Activated CD8-positive, alpha-beta memory T cell treated with anti-CD3 and anti-CD28 coated beads, Interleukin-2, amount 50 U/mL, for 24 hours (primary cell): ENCODE measurements around the gene FHIT.

Source experiments
- DNase-seq: peaks from one replicate; pipeline ENCODE4 v3.0.0-alpha.2; 2020; ENCODE audit errors: extremely low read depth

Gene FHIT

DNA sequence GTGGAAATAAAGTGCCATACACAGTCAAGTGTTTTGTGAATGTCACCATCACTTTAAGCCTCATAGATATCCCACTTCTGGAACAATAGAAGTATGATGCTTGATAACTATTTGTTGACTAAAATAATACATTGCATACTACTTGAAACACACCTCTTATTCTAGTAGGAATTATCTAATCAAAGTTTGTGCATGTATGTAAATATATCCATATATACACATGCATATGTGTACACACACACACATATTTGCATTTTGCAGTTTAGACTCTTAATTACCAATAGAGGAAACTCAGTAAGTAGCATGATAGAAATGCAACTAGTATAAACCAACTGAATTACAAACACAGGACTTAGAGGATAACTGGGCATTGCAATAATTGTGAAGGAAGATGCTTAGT lies 1084.1 kb downstream of the FHIT start:
- DNase-seq = no peak

DNA sequence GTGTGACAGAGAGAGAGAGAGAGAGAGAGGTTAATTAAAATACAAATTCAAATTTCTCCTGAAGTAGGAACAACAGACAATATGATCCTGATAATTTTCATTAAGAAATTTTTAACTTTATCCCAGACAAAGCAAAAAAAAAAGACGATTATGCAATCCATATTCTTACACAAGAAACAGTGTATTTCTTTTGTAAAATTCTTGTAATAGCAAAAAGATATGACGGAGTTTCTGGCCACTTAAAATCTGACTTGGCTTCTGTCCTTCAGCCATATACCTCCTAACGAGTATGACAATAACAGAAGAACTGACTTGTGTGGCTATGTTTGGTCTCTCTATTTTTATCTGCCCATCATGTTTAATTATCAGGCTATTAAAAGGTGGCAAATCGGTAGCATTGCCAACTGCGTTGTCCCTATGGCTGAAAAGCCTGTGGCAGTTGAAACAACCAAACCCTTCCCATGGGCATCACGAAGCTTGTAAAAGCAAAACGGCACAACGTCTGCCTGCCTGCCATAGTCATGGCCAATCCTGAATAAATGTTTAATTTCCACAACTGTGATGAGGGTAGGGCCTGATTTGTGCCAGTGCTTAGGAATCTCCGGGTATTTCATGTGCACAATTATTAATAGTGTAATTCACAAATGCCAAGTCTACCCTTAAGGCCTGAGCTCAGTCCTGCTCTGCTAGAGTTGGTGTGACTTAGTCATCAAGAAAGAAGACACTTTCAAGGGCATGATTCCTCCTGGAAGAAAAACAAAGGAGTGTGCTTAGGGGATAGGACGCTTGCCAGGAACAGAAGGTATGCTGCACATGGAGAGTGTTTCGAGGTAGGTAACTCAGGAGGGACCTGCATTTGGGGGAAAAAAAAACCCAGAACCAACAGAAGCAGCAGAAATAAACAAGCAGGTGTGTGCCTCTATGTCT lies 1090.2 kb downstream of the FHIT start:
- DNase-seq = no peak

DNA sequence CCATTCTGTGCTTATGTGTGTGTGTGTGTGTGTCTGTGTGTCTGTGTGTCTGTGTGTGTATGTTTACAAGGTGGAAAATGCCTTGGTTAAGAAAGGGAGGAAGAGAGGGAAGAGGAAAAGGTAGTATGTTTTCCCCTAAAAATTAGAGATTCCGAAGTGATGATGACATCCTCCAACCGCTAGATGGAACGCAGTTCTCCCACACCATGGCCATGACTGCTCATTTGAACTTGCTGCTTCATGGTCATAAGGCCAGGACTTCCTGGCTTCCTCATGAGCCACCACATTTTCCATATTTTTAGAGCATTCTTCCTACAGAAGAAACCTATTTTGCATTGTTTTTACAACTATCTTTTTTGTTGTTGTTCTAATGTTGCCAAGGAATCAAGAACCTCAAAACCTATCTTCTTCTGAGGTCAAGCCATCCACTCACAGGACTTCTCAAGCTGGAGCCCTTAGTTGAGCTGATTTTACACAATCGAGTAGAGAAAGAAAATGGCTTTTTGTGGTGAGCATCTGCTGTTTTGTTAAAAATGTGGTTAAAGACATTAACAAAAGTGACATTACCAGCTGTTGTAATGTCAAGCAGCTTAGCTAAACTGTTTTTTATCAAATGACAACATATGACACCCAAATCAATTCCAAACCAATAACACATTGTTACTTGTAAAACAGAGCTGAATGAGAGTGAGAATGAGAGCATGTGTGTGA lies 1091.0 kb downstream of the FHIT start:
- no peak for DNase-seq

DNA sequence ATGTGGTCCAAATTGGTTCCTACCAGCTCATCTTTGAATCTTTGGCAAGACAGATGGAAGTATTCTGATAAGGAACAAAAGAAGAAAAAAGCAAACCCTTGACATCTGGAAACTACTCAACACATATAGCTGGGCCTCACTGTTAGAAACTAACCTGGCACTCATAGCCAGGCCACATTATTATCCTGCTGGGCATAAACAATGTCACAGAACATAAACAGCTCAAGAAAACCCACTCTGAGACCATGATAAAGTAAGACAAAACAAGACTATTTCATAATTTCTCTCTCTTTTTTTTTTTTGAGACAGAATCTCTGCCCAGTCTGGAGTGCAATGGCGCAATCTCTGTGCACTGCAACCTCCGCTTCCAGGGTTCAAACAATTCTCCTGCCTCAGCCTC lies 1093.2 kb downstream of the FHIT start:
- DNase-seq = no peak

DNA sequence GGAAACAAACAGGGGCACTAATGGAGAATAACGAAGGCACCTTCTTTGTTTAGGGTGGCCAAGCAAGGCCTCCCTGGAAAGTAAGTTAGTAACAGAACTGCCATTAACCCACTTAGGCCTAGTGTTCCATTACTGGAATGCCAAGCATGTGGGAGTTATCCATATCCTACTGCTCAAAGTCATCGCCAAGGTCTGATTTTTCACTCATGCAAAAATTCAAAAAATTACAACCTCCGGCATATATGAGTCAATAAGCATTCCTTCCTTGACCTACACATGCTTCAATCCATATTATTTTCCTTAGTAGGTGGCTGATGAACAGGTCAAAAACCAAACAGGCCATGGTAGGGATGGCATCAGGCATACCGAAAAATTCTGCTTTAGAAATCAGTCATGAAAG lies 1097.2 kb downstream of the FHIT start:
- DNase-seq = no peak

DNA sequence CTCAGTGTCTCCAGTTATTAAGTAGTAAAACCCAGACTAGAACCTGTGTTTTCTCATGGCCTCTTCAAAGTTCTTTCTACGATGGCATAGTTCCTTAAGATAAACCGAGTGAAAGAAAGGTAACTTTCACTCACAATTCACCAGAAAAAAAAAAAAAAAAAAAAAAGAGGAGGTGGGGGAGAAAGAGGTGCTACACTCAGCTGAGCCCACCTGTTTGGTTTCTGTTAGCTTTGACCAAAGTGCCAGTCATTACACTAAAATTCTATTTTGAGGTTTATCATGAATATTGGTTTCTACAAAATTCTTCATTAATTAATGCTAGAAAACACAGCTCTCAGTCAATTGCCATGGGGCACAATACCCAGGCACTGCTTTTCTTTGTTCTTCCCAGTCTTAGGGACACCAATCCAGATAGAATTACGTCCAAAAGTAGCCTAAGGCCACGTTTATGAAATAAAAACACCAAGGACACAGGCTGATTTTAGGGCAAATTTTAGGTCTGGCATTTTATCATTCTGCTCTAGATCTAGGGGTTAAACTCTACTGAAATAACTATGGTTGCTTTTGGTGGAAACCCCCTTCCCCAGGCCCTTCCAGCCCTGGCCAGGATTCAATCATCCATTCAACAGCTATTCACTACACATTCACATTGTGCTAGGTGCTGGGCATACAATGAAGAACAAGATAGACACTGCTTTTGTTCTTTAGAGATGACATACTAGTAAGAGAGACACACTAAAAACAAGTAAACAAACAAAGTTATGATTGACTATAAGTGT lies 1097.8 kb downstream of the FHIT start:
- DNase-seq = no peak

DNA sequence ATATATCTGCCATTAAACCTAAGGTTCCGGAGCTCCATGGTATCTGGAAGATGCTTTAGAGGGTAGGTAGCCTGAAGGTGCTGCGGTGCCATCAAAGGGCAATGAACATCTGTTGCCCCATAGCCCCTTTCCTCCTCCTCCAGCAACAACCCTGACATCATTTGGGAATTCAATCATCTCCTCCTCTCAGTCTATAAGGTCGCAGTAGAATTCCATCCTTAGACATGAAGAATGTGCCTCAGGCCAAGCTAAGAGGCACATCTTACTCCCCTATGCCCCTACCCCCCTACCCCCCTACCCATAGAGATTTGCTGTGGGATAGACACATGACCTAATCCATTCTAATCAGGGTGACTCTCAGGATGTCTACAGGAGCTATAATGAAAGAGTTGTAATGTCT lies 1101.8 kb downstream of the FHIT start:
- DNase-seq = no peak

DNA sequence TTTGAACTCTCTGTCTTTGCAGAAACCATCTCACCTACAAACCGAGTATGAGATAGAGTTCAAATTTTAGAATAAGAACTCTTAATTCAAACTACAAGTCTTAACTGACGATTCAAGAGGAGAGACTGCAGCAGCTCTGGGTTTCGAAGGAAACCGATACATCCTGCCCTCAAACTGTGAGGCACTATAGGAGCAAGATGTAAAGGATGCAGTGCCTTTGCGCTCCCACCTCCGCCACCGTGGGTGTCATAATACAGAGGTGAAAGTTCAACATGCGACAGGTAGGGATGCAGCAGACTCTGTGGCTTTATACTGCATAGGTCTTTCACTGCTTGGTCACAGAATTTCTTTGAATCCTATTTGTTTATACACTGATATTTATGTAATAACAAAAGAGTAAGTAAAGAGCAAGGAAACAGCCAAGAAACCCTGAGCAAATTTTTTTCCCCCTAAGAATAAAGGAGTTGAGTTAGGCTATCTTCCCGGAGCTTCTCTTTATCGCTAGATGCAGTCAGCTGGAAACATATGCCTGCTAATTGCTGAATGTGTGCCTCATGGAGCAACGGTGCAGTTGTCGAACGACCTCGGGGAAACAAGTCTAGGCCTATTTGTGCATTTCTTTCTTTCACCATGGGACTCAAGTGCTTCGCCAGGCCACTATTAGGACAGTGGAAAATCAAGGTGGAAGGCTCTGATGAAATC lies 1103.9 kb downstream of the FHIT start:
- DNase-seq = no peak

DNA sequence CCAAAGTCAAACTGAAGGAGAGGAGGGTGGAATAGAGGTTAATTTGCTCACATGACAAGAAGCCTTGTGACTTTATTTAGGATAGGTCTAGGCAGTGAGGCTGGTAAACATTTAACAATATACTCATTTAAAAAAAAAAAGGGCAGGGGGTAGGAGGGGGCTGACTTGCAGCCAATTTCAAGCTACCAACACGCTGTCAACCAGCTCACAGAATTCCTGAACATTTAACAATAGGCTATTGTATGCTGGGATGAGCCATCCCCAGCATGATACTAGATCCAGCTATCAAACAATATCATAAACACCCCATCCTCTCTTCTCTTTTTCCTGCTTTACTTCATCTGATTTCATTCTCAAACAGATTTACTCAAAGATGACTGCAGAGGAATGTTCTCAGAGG lies 1105.1 kb downstream of the FHIT start:
- DNase-seq = no peak

DNA sequence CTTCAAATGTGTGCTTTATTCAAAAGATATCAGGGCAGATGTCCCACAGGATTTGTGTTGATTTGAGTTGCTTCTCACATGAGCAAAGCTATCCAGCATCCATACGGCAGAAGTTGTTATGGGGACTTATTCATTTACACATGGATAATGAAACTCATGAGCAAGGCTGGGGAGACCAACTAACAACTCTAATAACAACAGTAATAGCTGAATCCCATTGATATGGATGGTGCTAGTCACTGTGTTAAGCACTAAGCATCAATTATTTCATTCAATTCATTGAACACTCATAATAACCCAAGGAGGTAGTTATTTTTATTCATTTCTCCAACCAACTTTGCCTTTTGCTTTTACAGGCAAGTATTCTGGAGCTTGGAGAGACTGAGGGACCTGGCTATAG lies 1107.2 kb downstream of the FHIT start:
- DNase-seq = no peak

DNA sequence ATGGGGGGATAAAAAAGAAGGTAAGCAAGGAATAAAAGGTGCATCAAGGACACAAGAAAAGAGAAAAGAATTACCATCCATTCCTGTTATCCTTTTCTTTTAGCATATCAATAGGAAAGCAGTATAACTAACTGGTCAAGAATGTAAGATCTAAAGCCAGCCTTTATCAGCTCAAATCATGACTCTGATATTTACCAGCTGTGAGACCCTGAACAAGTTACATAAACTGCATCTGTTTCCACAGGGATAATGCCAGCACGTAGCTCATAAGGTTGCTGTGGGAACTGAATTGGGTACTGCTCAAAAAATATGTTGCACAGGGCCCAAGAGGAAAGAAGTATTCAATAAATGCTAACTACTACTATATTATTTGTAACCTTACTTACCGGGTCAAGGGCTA lies 1109.2 kb downstream of the FHIT start:
- no peak for DNase-seq

DNA sequence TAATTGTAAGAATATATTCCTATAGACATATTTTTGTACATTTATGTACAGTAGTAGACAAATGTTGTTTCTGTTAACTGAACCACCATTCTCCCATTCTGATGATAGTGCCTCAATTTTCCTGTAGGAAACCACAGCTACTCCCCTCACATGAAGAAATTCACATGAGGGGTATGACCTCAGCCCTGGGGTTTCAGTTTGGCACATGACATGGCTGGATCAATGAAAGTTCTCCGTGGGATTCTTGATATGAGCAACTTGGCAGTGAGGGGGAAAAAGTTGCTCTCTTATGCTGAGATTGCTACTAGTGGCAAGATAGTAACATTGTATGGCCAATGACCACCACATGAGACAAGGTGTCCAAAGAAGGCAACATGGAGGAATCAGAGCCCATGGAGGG lies 1111.1 kb downstream of the FHIT start:
- DNase-seq = no peak

DNA sequence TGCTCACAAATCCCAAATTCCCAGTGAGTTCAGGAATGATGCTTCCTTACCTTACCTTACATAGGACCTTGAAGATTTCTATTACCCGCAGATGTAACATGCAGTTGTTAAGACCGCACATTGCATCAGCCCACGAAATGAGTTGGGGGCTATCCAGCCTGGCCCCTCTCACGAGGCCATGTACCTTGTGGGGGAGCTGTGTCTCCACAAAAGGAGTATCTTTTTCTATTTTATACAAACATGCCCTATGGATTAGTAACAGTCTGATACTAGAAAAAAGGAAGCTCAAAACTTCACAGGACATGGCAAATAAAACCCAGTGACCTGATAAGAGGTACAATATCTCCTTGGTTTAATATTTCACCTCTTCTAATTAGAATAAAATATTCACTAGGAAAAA lies 1114.7 kb downstream of the FHIT start:
- no peak for DNase-seq

DNA sequence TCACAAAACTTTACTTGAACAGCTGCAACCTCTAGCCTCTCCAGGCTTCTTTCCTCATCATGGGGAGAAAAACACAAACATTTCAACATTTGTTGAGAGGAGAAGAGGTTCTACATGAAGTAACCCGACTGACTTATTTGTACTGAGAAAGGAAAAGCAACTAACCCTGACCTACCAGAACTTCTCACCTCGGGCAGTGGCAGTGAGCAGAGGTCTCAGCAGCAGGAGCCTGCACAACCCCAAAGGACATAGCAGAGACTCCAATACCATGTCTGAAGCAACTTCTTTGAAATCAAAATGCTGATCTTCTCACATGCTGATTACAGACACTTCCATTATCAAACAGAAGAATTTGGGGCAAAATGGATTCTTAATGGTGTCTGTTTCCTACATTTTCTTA lies 1115.8 kb downstream of the FHIT start:
- no peak for DNase-seq

DNA sequence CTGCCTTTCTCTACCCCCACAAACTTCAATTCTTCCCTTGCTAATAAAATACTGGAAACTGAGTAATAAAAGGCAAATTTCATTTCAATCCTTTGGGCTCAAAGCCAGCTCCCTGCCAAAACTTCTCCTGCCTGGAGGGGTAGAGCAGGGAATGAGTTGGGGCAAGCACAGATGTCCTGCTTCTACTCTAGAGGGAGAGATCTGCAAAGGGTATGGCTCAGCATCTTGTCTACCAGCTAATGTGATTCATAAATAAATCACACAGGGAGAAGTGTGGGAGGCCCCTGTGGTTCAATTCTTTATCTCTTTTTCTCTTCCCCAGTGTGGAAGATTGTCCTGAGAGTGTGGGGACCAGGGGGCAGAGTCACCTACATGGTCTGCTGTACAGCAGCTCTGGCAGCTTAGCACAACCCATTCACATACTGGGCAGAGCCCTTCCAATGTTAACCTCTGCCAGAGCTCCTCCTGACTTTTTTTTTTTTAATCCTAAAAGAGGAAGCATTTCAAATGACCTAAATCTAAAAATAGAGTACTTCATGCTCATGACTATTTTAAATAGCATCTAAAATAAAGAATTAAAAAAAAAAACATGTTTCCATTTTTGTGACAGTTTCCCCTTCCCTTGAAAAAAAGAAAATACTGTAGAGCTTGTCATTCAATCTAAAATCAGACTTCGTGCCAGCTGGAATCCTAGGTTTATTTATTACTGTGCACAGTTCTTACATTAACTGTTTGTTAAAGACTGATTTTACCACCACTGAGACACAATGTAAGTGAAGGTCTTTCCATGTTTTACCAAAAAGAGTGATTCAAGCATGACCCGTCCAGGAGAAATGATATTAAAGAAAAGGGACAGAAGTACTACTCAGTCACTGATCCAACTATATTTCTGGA lies 1117.7 kb downstream of the FHIT start:
- no peak for DNase-seq

DNA sequence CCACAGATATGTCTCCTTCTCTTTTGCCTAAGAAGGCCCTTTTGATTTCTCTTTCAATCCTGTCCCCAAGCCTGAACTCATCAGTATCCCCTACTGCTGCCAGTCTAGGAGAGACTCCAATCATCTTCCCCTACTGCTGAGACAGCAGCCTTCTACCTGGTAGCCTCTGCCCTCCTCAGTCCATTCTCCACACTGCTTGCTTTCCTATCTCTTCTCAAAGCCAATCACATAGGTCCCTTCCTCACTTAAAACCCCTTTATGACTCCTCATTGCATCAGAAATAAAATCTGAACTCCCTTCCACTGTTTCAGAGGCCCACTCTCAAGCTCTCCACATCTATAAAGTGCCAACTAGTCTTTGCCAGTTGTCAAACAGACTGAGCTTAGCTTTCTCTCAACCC lies 1119.6 kb downstream of the FHIT start:
- no peak for DNase-seq

DNA sequence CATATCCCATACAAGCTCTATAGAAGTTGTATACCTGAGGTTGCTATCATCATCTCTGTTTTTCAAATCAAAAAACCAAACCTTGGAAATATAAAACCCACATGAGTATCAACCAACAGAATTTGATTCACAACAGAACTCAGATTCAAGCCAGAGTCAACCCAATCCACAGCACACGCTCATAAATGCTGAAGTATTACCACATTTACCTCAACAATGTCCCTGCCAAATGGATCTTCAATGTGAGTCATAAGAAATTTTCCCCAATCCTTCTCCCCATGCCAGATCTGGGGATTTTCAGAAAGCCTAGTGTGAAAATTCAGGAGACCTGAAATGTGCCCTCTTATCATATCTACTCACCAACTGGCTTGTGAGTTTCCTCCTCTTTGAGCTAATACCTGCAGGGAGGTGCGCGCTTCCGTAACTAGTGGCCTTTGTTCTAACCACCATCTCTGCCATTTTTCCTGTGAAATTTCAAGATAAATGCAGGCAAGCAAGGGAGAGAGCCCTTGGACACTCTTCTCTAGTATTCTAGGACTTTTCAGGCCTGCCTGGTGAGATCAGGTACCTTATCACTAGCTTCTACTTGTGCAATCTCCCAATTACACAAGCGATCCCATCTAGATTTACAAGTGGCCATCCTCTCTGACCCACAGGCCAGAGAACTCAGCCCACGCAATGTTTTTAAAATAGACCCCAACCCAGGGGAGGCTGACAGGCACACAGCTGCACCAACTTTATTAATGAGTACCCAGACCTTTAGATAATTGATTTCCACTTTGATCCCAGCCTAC lies 1124.5 kb downstream of the FHIT start:
- no peak for DNase-seq

DNA sequence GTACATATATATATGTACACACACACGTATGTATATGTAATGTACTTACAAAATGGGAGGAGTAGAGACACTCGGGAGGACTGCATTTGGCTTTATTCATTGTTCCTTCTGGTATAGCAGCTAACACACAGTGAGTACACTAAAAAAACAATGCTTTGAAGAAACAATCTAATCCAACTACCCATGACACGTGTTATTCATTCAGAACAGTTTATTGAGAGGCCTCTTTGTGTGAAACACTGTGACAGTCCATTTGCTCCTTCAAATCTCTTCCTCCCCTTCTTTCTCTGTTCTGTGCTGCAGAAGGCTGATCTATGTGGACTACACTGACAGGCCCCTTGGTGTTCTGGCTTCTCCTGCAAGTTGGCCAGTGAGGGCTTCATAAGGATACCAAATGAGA lies 1125.6 kb downstream of the FHIT start:
- no peak for DNase-seq

DNA sequence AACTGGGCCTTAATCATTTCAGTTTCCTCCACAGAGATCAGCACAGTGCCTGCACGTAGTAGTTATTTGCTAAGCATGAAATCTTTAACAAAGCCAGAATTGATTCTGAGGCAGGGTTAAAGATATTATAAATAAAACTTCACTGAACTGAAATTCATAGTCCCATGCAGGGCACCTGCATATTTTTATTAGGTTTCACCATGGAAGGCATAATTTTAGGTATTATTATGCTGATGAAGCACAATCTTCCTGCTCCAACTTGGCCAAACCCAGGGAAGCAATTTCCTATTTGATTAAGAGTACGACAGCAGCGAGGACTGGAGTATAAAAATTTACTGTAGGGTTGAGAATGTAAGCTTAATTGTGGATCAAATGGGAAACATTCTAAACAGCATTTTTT lies 1131.0 kb downstream of the FHIT start:
- no peak for DNase-seq

DNA sequence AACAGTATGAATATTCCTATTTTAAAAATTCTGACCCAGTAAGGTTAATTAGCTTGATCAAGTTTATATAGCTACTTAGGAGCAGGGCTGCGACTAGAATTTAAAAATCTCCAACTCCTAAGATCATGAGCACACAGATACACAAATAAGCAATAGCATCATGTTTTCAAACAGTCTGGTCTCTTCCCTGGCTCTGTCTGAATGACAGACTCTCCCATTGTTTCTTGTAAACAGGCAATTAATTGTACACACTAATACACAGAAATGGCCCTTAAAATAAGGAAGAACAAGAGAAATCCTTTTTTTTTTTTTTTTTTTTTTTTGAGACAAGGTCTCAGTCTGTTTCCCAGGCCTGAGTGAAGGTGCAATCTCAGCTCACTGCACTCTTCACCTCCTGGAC lies 1137.1 kb downstream of the FHIT start:
- no peak for DNase-seq
